HUDEP-2 (cell line): Measurements from ENCODE around the gene NUAK1.

ENCODE experiments used
- DNase-seq, 76 experiments: peaks; one replicate each; lab custom pipeline; 2025; ENCODE audit not compliant: unreplicated experiment in 76 of 76; lab: John Stamatoyannopoulos, UW

The NUAK1 gene

GRCh38 chr12:106042037-106042436 is 96.7 kb downstream of the NUAK1 start:
- DNase-seq = no peak

- DNase-seq = no peak
These were observed 98.2 kb downstream of the NUAK1 start for GRCh38 chr12:106040521-106040920.

- DNase-seq = no peak
These were observed 98.9 kb downstream of the NUAK1 start for GRCh38 chr12:106039646-106040404.

GRCh38 chr12:106039242-106039641 is 99.5 kb downstream of the NUAK1 start:
- no peak for DNase-seq

- DNase-seq = no peak
These were observed 101.0 kb downstream of the NUAK1 start for GRCh38 chr12:106037524-106038298.

GRCh38 chr12:106035421-106035820 is 103.3 kb downstream of the NUAK1 start:
- no peak for DNase-seq

- DNase-seq = no peak
These were observed 104.4 kb downstream of the NUAK1 start for GRCh38 chr12:106034316-106034715.

- DNase-seq = no peak
These were observed 105.5 kb downstream of the NUAK1 start for GRCh38 chr12:106033161-106033675.

GRCh38 chr12:106032623-106032925 is 106.2 kb downstream of the NUAK1 start:
- DNase-seq = no peak

GRCh38 chr12:106031761-106032622 is 106.8 kb downstream of the NUAK1 start:
- no peak for DNase-seq

- no peak for DNase-seq
These were observed 108.3 kb downstream of the NUAK1 start for GRCh38 chr12:106030210-106031071.

GRCh38 chr12:106029532-106029931 is 109.2 kb downstream of the NUAK1 start:
- DNase-seq = no peak

- no peak for DNase-seq
These were observed 110.8 kb downstream of the NUAK1 start for GRCh38 chr12:106027911-106028310.

- no peak for DNase-seq
These were observed 111.5 kb downstream of the NUAK1 start for GRCh38 chr12:106027286-106027685.

- DNase-seq = no peak
These were observed 113.6 kb downstream of the NUAK1 start for GRCh38 chr12:106025129-106025528.

- no peak for DNase-seq
These were observed 115.7 kb downstream of the NUAK1 start for GRCh38 chr12:106023039-106023438.

GRCh38 chr12:106022568-106023012 is 116.2 kb downstream of the NUAK1 start:
- DNase-seq = no peak

GRCh38 chr12:106021516-106021915 is 117.2 kb downstream of the NUAK1 start:
- no peak for DNase-seq

GRCh38 chr12:106020736-106021135 is 118.0 kb downstream of the NUAK1 start:
- DNase-seq = no peak

GRCh38 chr12:106019144-106019543 is 119.6 kb downstream of the NUAK1 start:
- DNase-seq = no peak
